GM21717 (cell line): Measurements from ENCODE around the gene SP100.
"Not testable (repeated sequence)": the region's sequence is repeated elsewhere in the genome, so short reads cannot be mapped to it uniquely, and the experiment has no call there.

ENCODE experiments used
- ATAC-seq: cut with Tn5 transposase; IDR thresholded peaks from one replicate; pipeline ENCODE4 v1.9.1; 2021; ENCODE audit warnings: mild to moderate bottlenecking, moderate library complexity; ENCODE audit not compliant: unreplicated experiment

SP100 gene

GRCh38 chr2:230418341-230419016 is 2.5 kb downstream of the SP100 start:
- no peak for ATAC-seq

- ATAC-seq: no peak
Observed at GRCh38 chr2:230419181-230419580, 3.2 kb downstream of the SP100 start.

GRCh38 chr2:230422149-230422548 is 6.1 kb downstream of the SP100 start:
- ATAC-seq: no peak

GRCh38 chr2:230423851-230424458 is 8.0 kb downstream of the SP100 start:
- no peak for ATAC-seq

- ATAC-seq: no peak
Observed at GRCh38 chr2:230425377-230425776, 9.4 kb downstream of the SP100 start.

GRCh38 chr2:230429513-230429912 is 13.5 kb downstream of the SP100 start:
- ATAC-seq: no peak

GRCh38 chr2:230430957-230431910 is 15.2 kb downstream of the SP100 start:
- no peak for ATAC-seq

- ATAC-seq: no peak
Observed at GRCh38 chr2:230434677-230435324, 18.8 kb downstream of the SP100 start.

GRCh38 chr2:230435431-230435830 is 19.4 kb downstream of the SP100 start:
- ATAC-seq: no peak

- not testable (repeated sequence) for ATAC-seq
Observed at GRCh38 chr2:230439121-230439520, 23.1 kb downstream of the SP100 start.

GRCh38 chr2:230439590-230439989 is 23.6 kb downstream of the SP100 start:
- ATAC-seq: no peak

- peak; percentile 47 for ATAC-seq
Observed at GRCh38 chr2:230441227-230441897, 25.4 kb downstream of the SP100 start.

- ATAC-seq: no peak
Observed at GRCh38 chr2:230443541-230443940, 27.5 kb downstream of the SP100 start.

GRCh38 chr2:230444832-230445231 is 28.8 kb downstream of the SP100 start:
- ATAC-seq: no peak

- no peak for ATAC-seq
Observed at GRCh38 chr2:230447036-230447435, 31.0 kb downstream of the SP100 start.

- ATAC-seq: peak; percentile 72
Observed at GRCh38 chr2:230447455-230448451, 31.8 kb downstream of the SP100 start.

GRCh38 chr2:230449901-230450467 is 34.0 kb downstream of the SP100 start:
- no peak for ATAC-seq

GRCh38 chr2:230453006-230453405 is 37.0 kb downstream of the SP100 start:
- ATAC-seq: no peak
